HPDE6-E6E7 (cell line): Measurements from ENCODE around the gene MACROD2.

Source experiments
- DNase-seq: peaks from one replicate; pipeline ENCODE4 v3.0.0; 2011; ENCODE audit warnings: missing footprints; ENCODE audit errors: extremely low spot score

The MACROD2 gene

GRCh38 chr20:15618912-15619311, 1623.6 kb downstream of the MACROD2 start:
- DNase-seq: no peak

GRCh38 chr20:15619341-15619740, 1624.0 kb downstream of the MACROD2 start:
- no peak for DNase-seq

GRCh38 chr20:15619816-15620215, 1624.5 kb downstream of the MACROD2 start:
- no peak for DNase-seq

- DNase-seq: no peak
These were observed 1627.1 kb downstream of the MACROD2 start for GRCh38 chr20:15622368-15622767.

GRCh38 chr20:15623215-15623614, 1627.9 kb downstream of the MACROD2 start:
- DNase-seq: no peak

GRCh38 chr20:15625981-15626380, 1630.7 kb downstream of the MACROD2 start:
- DNase-seq: no peak

GRCh38 chr20:15627089-15627488, 1631.8 kb downstream of the MACROD2 start:
- DNase-seq: no peak

- no peak for DNase-seq
These were observed 1632.2 kb downstream of the MACROD2 start for GRCh38 chr20:15627501-15627903.

GRCh38 chr20:15628851-15629353, 1633.6 kb downstream of the MACROD2 start:
- DNase-seq: no peak

- no peak for DNase-seq
These were observed 1635.0 kb downstream of the MACROD2 start for GRCh38 chr20:15630360-15630759.

- no peak for DNase-seq
These were observed 1637.4 kb downstream of the MACROD2 start for GRCh38 chr20:15632680-15633079.

- no peak for DNase-seq
These were observed 1638.8 kb downstream of the MACROD2 start for GRCh38 chr20:15634102-15634501.

- DNase-seq: no peak
These were observed 1642.2 kb downstream of the MACROD2 start for GRCh38 chr20:15637546-15637945.

GRCh38 chr20:15637950-15638754, 1642.8 kb downstream of the MACROD2 start:
- no peak for DNase-seq

- DNase-seq: no peak
These were observed 1643.5 kb downstream of the MACROD2 start for GRCh38 chr20:15638816-15639215.

GRCh38 chr20:15639839-15640238, 1644.5 kb downstream of the MACROD2 start:
- DNase-seq: no peak

- DNase-seq: no peak
These were observed 1646.8 kb downstream of the MACROD2 start for GRCh38 chr20:15642109-15642508.

- DNase-seq: no peak
These were observed 1647.4 kb downstream of the MACROD2 start for GRCh38 chr20:15642676-15643075.

GRCh38 chr20:15643713-15644112, 1648.4 kb downstream of the MACROD2 start:
- DNase-seq: peak; percentile 40

GRCh38 chr20:15645816-15646215, 1650.5 kb downstream of the MACROD2 start:
- no peak for DNase-seq

- DNase-seq: no peak
These were observed 1658.3 kb downstream of the MACROD2 start for GRCh38 chr20:15653396-15654207.

- DNase-seq: peak; percentile 45
These were observed 1658.9 kb downstream of the MACROD2 start for GRCh38 chr20:15654208-15654649.
